Gastroesophageal sphincter (tissue), 4 donors: ENCODE measurements around the gene COL1A2. TPM values are rescaled to one million over a fixed set of nuclear protein-coding genes. Genes with fewer than 3 reads are reported as not detected.

ENCODE experiments used
- ATAC-seq: fragments of 150-250 bp; one replicate; pipeline ENCODE4 v1.9.1; 2016; ENCODE audit warnings: mild to moderate bottlenecking, moderate library complexity
- H3K27ac ChIP-seq, 4 donors: fragments of 200-600 bp; sonication (generic) in 3 of 4; 1 replicate in 3 of 4; 2 replicates in 1 of 4; pipeline ENCODE4 v1.5.1; 2016 to 2019
- H3K27me3 ChIP-seq: fragments of 200-600 bp; sonication (generic); one replicate; pipeline ENCODE4 v1.5.1; 2019
- H3K36me3 ChIP-seq, 2 donors: fragments of 200-600 bp; sonication (generic); one replicate each; pipeline ENCODE4 v1.5.1; 2019; ENCODE audit warnings: control low read depth in 1 of 2
- H3K4me1 ChIP-seq, 3 donors: fragments of 200-600 bp; sonication (generic); 1 replicate in 2 of 3; 2 replicates in 1 of 3; pipeline ENCODE4 v1.5.1; 2016 to 2019; ENCODE audit warnings: control low read depth in 2 of 3
- H3K4me3 ChIP-seq, 2 donors: fragments of 200-600 bp; sonication (generic); one replicate each; pipeline ENCODE4 v1.5.1; 2019; ENCODE audit warnings: mild to moderate bottlenecking in 1 of 2, moderate library complexity in 1 of 2
- H3K9me3 ChIP-seq, 3 donors: fragments of 200-600 bp; sonication (generic); one replicate each; pipeline ENCODE4 v1.5.1; 2017 to 2019; ENCODE audit warnings: control low read depth in 2 of 3
- CTCF ChIP-seq, 4 experiments: fragments of 200-600 bp in 2 of 4; fragments of 450-650 bp in 2 of 4; sonication (generic) in 1 of 4; IDR thresholded peaks; one replicate each; pipeline ENCODE4 v1.5.1; 2017 to 2019; ENCODE audit warnings: antibody characterized with exemption in 4 of 4, mild to moderate bottlenecking in 2 of 4, moderate library complexity in 2 of 4
- EP300 ChIP-seq: sonication (generic); formaldehyde crosslinking; IDR thresholded peaks from one replicate; pipeline ENCODE4 v1.6.1; 2017; ENCODE audit warnings: antibody characterized with exemption, mild to moderate bottlenecking
- POLR2A ChIP-seq, 2 donors: fragments of 450-650 bp; IDR thresholded peaks; one replicate each; pipeline ENCODE4 v1.6.1; 2017; ENCODE audit warnings: antibody characterized with exemption in 2 of 2, mild to moderate bottlenecking in 2 of 2, moderate library complexity in 1 of 2
- POLR2AphosphoS5 ChIP-seq: sonication (generic); formaldehyde crosslinking; IDR thresholded peaks from one replicate; pipeline ENCODE4 v1.6.1; 2017; ENCODE audit warnings: antibody characterized with exemption
- WGBS, 2 donors: methylation state at CpG; one replicate each; pipeline ENCODE4 v1.1.5; 2018; ENCODE audit warnings: low coverage in 1 of 2; 5-methylcytosine and 5-hydroxymethylcytosine counted together
- total RNA-seq, 4 donors: library from RNA; depleted of rRNA; stranded (reverse); fragments of >200 nt; gene quantifications; one replicate each; pipeline ENCODE4 v1.1.0, GENCODE V29; 2016

The COL1A2 gene
- total RNA-seq, 4 donors from 2014 or later: 203 to 686 (median 311) TPM

GRCh38 chr7:94401428-94401814, 6.7 kb downstream of the COL1A2 start:
- 19 to 40% methylated on average over 1 of the region's 1 CpG for WGBS, 2 donors
- H3K36me3 ChIP-seq: peaks cover 35 to 79% of the 10 kb centered on the region in 2 donors
- TF ChIP-seq CTCF (IDR thresholded peaks at IDR 0.05) (no peak), POLR2AphosphoS5 (no peak), EP300 (no peak), POLR2A (IDR thresholded peaks at IDR 0.05) (no peak)
- H3K4me1 ChIP-seq: peaks cover 0 to 77% (median 20%) of the 10 kb centered on the region in 3 donors
- no peak overlapping the region for H3K4me3 ChIP-seq
- H3K27me3 ChIP-seq: no peaks in the 10 kb centered on the region
- peak overlapping the region in 2 of 4 donors; percentile 54 to 94 for H3K27ac ChIP-seq
- ATAC-seq: no peak
- no peaks in the 10 kb centered on the region for H3K9me3 ChIP-seq

GRCh38 chr7:94403546-94403945, 8.9 kb downstream of the COL1A2 start:
- H3K36me3 ChIP-seq: peaks cover 42 to 98% of the 10 kb centered on the region in 2 donors
- 22 to 27% methylated on average over 1 of the region's 1 CpG for WGBS, 2 donors
- H3K4me1 ChIP-seq: peaks cover 0 to 85% (median 15%) of the 10 kb centered on the region in 3 donors
- no peaks in the 10 kb centered on the region for H3K9me3 ChIP-seq
- no peaks in the 10 kb centered on the region for H3K27me3 ChIP-seq
- no peak for ATAC-seq
- no peak for TF ChIP-seq POLR2AphosphoS5
- TF ChIP-seq POLR2A (IDR thresholded peaks at IDR 0.05): no peak
- no peak for TF ChIP-seq EP300
- no peak for TF ChIP-seq CTCF (IDR thresholded peaks at IDR 0.05)
- H3K4me3 ChIP-seq: no peak overlapping the region
- H3K27ac ChIP-seq: peak overlapping the region in 2 of 4 donors; percentile 61 to 94

GRCh38 chr7:94405506-94405905, 10.8 kb downstream of the COL1A2 start:
- no peaks in the 10 kb centered on the region for H3K27me3 ChIP-seq
- H3K27ac ChIP-seq: peak overlapping the region in 2 of 4 donors; percentile 61 to 94
- no peak overlapping the region for H3K4me3 ChIP-seq
- TF ChIP-seq POLR2A (IDR thresholded peaks at IDR 0.05) (no peak), EP300 (no peak), CTCF (IDR thresholded peaks at IDR 0.05) (no peak), POLR2AphosphoS5 (no peak)
- no peak for ATAC-seq
- no peaks in the 10 kb centered on the region for H3K9me3 ChIP-seq
- peaks cover 43 to 99% of the 10 kb centered on the region in 2 donors for H3K36me3 ChIP-seq
- 13 to 20% methylated on average over 1 of the region's 1 CpG for WGBS, 2 donors
- peaks cover 0 to 83% (median 0%) of the 10 kb centered on the region in 3 donors for H3K4me1 ChIP-seq

- TF ChIP-seq EP300: no peak
- no peak for TF ChIP-seq POLR2AphosphoS5
- TF ChIP-seq POLR2A (IDR thresholded peaks at IDR 0.05): no peak
- no peak for TF ChIP-seq CTCF (IDR thresholded peaks at IDR 0.05)
- peaks cover 48 to 100% of the 10 kb centered on the region in 2 donors for H3K36me3 ChIP-seq
- peak overlapping the region in 3 of 4 donors; percentile 25 to 94 (median 29) for H3K27ac ChIP-seq
- no peaks in the 10 kb centered on the region for H3K27me3 ChIP-seq
- H3K4me1 ChIP-seq: peaks cover 0 to 83% (median 4%) of the 10 kb centered on the region in 3 donors
- no peaks in the 10 kb centered on the region for H3K9me3 ChIP-seq
- 47 to 59% methylated on average over 6 of the region's 6 CpGs for WGBS, 2 donors
- ATAC-seq: no peak
- no peak overlapping the region for H3K4me3 ChIP-seq
These were observed 12.0 kb downstream of the COL1A2 start for GRCh38 chr7:94406696-94407095.

GRCh38 chr7:94409200-94409948, 14.7 kb downstream of the COL1A2 start:
- ATAC-seq: no peak
- H3K27ac ChIP-seq: peak overlapping the region in 3 of 4 donors; percentile 57 to 94 (median 65)
- H3K9me3 ChIP-seq: no peaks in the 10 kb centered on the region
- 62 to 69% methylated on average over 10 to 15 of the region's 15 CpGs for WGBS, 2 donors
- no peak overlapping the region for H3K4me3 ChIP-seq
- no peaks in the 10 kb centered on the region for H3K27me3 ChIP-seq
- peaks cover 2 to 84% (median 13%) of the 10 kb centered on the region in 3 donors for H3K4me1 ChIP-seq
- no peak for TF ChIP-seq POLR2A (IDR thresholded peaks at IDR 0.05)
- H3K36me3 ChIP-seq: peaks cover 42 to 98% of the 10 kb centered on the region in 2 donors
